NCI-H524 treated with DMSO at 0.1 percent for 48 hours (cell line): ENCODE data around the gene ZBTB20.
A peak's percentile ranks its signal among the peaks of the same experiment; 100 is the strongest.
"Not testable (repeated sequence)": the region's sequence is repeated elsewhere in the genome, so short reads cannot be mapped to it uniquely, and the experiment has no call there.

Experiments used
- DNase-seq: peaks from one replicate; lab custom pipeline; 2025; lab: John Stamatoyannopoulos, UW

The ZBTB20 gene

GRCh38 chr3:115146418-115147328 is at the start of gene ZBTB20:
TSS of gene ZBTB20 (minus strand) at chr3:115147288.
- DNase-seq: peak; percentile 48

- DNase-seq: no peak
Measured at GRCh38 chr3:115194476-115194875, 47.4 kb upstream of the ZBTB20 start.

GRCh38 chr3:115190747-115191146 is 43.7 kb upstream of the ZBTB20 start:
- no peak for DNase-seq

- no peak for DNase-seq
Measured at GRCh38 chr3:115187149-115187757, 40.2 kb upstream of the ZBTB20 start.

- DNase-seq: no peak
Measured at GRCh38 chr3:115186351-115187148, 39.5 kb upstream of the ZBTB20 start.

- not testable (repeated sequence) for DNase-seq
Measured at GRCh38 chr3:115184859-115185572, 37.9 kb upstream of the ZBTB20 start.

- DNase-seq: not testable (repeated sequence)
Measured at GRCh38 chr3:115178930-115179329, 31.8 kb upstream of the ZBTB20 start.

GRCh38 chr3:115169808-115170207 is 22.7 kb upstream of the ZBTB20 start:
- DNase-seq: no peak

GRCh38 chr3:115165701-115166100 is 18.6 kb upstream of the ZBTB20 start:
- no peak for DNase-seq

- DNase-seq: no peak
Measured at GRCh38 chr3:115165266-115165665, 18.2 kb upstream of the ZBTB20 start.

- DNase-seq: no peak
Measured at GRCh38 chr3:115164374-115165221, 17.5 kb upstream of the ZBTB20 start.

- DNase-seq: no peak
Measured at GRCh38 chr3:115162759-115163158, 15.7 kb upstream of the ZBTB20 start.

- DNase-seq: no peak
Measured at GRCh38 chr3:115161866-115162265, 14.8 kb upstream of the ZBTB20 start.

- no peak for DNase-seq
Measured at GRCh38 chr3:115161168-115161834, 14.2 kb upstream of the ZBTB20 start.

GRCh38 chr3:115160295-115160694 is 13.2 kb upstream of the ZBTB20 start:
- DNase-seq: no peak

GRCh38 chr3:115156046-115156654 is 9.1 kb upstream of the ZBTB20 start:
- no peak for DNase-seq

GRCh38 chr3:115154611-115155010 is 7.5 kb upstream of the ZBTB20 start:
- no peak for DNase-seq

GRCh38 chr3:115151921-115152320 is 4.8 kb upstream of the ZBTB20 start:
- no peak for DNase-seq

GRCh38 chr3:115148142-115148790 is 1.2 kb upstream of the ZBTB20 start:
- DNase-seq: no peak
